Stimulated activated CD8-positive, alpha-beta memory T cell treated with anti-CD3 and anti-CD28 coated beads, Interleukin-4, amount 100 ng/mL, for 1 hour (primary cell): Measurements from ENCODE around the gene SLC51B.
"Not testable (repeated sequence)": the region's sequence is repeated elsewhere in the genome, so short reads cannot be mapped to it uniquely, and the experiment has no call there.

Experiments
- DNase-seq, 2 donors: peaks; one replicate each; pipeline ENCODE4 v3.0.0-alpha.2; 2020; ENCODE audit warnings: low read depth in 2 of 2, low spot score in 1 of 2

Gene SLC51B

GRCh38 chr15:65082303-65082953 lies 37.2 kb downstream of the SLC51B start:
- DNase-seq, result no peak

- no peak for DNase-seq
Observed at GRCh38 chr15:65083262-65083701, 38.1 kb downstream of the SLC51B start.

- no peak for DNase-seq
Observed at GRCh38 chr15:65084500-65085206, 39.5 kb downstream of the SLC51B start.

- DNase-seq, result no peak
Observed at GRCh38 chr15:65085207-65085753, 40.1 kb downstream of the SLC51B start.

GRCh38 chr15:65085990-65086679 lies 40.9 kb downstream of the SLC51B start:
- no peak for DNase-seq

- DNase-seq, result no peak
Observed at GRCh38 chr15:65086680-65087111, 41.5 kb downstream of the SLC51B start.

- no peak for DNase-seq
Observed at GRCh38 chr15:65087411-65087810, 42.2 kb downstream of the SLC51B start.

- no peak for DNase-seq
Observed at GRCh38 chr15:65087873-65088642, 42.9 kb downstream of the SLC51B start.

GRCh38 chr15:65088643-65089021 lies 43.4 kb downstream of the SLC51B start:
- DNase-seq, result no peak

GRCh38 chr15:65089206-65089824 lies 44.1 kb downstream of the SLC51B start:
- no peak for DNase-seq

GRCh38 chr15:65091946-65092770 lies 47.0 kb downstream of the SLC51B start:
- DNase-seq, result no peak

- no peak for DNase-seq
Observed at GRCh38 chr15:65092911-65093792, 48.0 kb downstream of the SLC51B start.

GRCh38 chr15:65093793-65094170 lies 48.6 kb downstream of the SLC51B start:
- DNase-seq, result not testable (repeated sequence)

- no peak for DNase-seq
Observed at GRCh38 chr15:65094294-65094995, 49.3 kb downstream of the SLC51B start.

GRCh38 chr15:65095011-65095746 lies 50.0 kb downstream of the SLC51B start:
- DNase-seq, result no peak

GRCh38 chr15:65095747-65096104 lies 50.5 kb downstream of the SLC51B start:
- no peak for DNase-seq

GRCh38 chr15:65096481-65097385 lies 51.5 kb downstream of the SLC51B start:
- DNase-seq, result no peak
